Measurements from ENCODE around the gene EIF4B.

DNA sequence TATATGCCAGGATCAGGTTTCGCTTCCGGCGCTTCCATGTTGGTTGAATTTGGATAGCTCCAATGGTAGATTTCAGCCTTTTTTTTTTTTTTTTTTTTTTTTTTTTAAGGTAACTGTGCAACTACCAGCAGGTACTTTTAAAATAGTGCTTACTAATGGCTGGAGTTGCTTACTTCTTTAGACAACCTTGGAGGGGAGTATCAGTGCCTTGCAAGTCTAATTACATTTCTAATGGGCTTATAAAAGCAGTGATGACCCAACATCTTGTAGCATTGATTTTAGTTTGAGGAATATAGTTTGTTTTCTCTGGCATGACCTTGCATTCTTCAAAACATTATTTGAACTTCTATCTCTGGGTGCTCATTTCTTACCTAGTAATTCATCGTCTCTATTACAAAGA lies 1.1 kb downstream of the EIF4B start:
- TF ChIP-seq, protein P1, sequence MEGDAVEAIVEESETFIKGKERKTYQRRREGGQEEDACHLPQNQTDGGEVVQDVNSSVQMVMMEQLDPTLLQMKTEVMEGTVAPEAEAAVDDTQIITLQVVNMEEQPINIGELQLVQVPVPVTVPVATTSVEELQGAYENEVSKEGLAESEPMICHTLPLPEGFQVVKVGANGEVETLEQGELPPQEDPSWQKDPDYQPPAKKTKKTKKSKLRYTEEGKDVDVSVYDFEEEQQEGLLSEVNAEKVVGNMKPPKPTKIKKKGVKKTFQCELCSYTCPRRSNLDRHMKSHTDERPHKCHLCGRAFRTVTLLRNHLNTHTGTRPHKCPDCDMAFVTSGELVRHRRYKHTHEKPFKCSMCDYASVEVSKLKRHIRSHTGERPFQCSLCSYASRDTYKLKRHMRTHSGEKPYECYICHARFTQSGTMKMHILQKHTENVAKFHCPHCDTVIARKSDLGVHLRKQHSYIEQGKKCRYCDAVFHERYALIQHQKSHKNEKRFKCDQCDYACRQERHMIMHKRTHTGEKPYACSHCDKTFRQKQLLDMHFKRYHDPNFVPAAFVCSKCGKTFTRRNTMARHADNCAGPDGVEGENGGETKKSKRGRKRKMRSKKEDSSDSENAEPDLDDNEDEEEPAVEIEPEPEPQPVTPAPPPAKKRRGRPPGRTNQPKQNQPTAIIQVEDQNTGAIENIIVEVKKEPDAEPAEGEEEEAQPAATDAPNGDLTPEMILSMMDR (IDR thresholded peaks at IDR 0.05): no peak
- no peak for TF ChIP-seq POLR2A (IDR thresholded peaks at IDR 0.05)
